ENCODE data around the gene PDE7B.

PDE7B gene

GRCh38 chr6:135935941-135936601, 84.6 kb downstream of the PDE7B start:
- DNase-seq (ENCODE audit: low read depth, low spot score): peak; percentile 45

- DNase-seq (ENCODE audit: low read depth, low spot score): peak; percentile 89
These were observed 85.1 kb downstream of the PDE7B start for GRCh38 chr6:135936606-135937005.

- DNase-seq (ENCODE audit: low read depth, low spot score): no peak
These were observed 85.6 kb downstream of the PDE7B start for GRCh38 chr6:135937106-135937505.

- DNase-seq (ENCODE audit: low read depth, low spot score): peak; percentile 26
These were observed 87.2 kb downstream of the PDE7B start for GRCh38 chr6:135938576-135939207.

GRCh38 chr6:135939208-135939591, 87.7 kb downstream of the PDE7B start:
- peak; percentile 32 for DNase-seq (ENCODE audit: low read depth, low spot score)

- DNase-seq (ENCODE audit: low read depth, low spot score): no peak
These were observed 89.2 kb downstream of the PDE7B start for GRCh38 chr6:135940616-135941167.

GRCh38 chr6:135941275-135942025, 89.9 kb downstream of the PDE7B start:
- DNase-seq (ENCODE audit: low read depth, low spot score): peak; percentile 8

- no peak for DNase-seq (ENCODE audit: low read depth, low spot score)
These were observed 92.6 kb downstream of the PDE7B start for GRCh38 chr6:135944120-135944519.

GRCh38 chr6:135946674-135947073, 95.2 kb downstream of the PDE7B start:
- no peak for DNase-seq (ENCODE audit: low read depth, low spot score)

GRCh38 chr6:135950669-135951068, 99.2 kb downstream of the PDE7B start:
- DNase-seq (ENCODE audit: low read depth, low spot score): no peak

GRCh38 chr6:135951169-135951568, 99.7 kb downstream of the PDE7B start:
- DNase-seq (ENCODE audit: low read depth, low spot score): no peak

GRCh38 chr6:135953818-135954217, 102.3 kb downstream of the PDE7B start:
- no peak for DNase-seq (ENCODE audit: low read depth, low spot score)

GRCh38 chr6:135955099-135955498, 103.6 kb downstream of the PDE7B start:
- DNase-seq (ENCODE audit: low read depth, low spot score): no peak

GRCh38 chr6:135962731-135963130, 111.2 kb downstream of the PDE7B start:
- DNase-seq (ENCODE audit: low read depth, low spot score): peak; percentile 95

GRCh38 chr6:135970750-135971149, 119.2 kb downstream of the PDE7B start:
- no peak for DNase-seq (ENCODE audit: low read depth, low spot score)

- no peak for DNase-seq (ENCODE audit: low read depth, low spot score)
These were observed 119.8 kb downstream of the PDE7B start for GRCh38 chr6:135971351-135971750.

GRCh38 chr6:135972150-135972549, 120.6 kb downstream of the PDE7B start:
- no peak for DNase-seq (ENCODE audit: low read depth, low spot score)

GRCh38 chr6:135972586-135972985, 121.1 kb downstream of the PDE7B start:
- no peak for DNase-seq (ENCODE audit: low read depth, low spot score)

- no peak for DNase-seq (ENCODE audit: low read depth, low spot score)
These were observed 122.9 kb downstream of the PDE7B start for GRCh38 chr6:135974426-135974825.

- no peak for DNase-seq (ENCODE audit: low read depth, low spot score)
These were observed 125.1 kb downstream of the PDE7B start for GRCh38 chr6:135976585-135976984.

GRCh38 chr6:135983093-135983492, 131.6 kb downstream of the PDE7B start:
- DNase-seq (ENCODE audit: low read depth, low spot score): no peak

- peak; percentile 59 for DNase-seq (ENCODE audit: low read depth, low spot score)
These were observed 132.3 kb downstream of the PDE7B start for GRCh38 chr6:135983718-135984343.

Measured in astrocyte of the hippocampus (primary cell).